Activated T-helper 1 cell treated with anti-CD3 and anti-CD28 coated beads, Interleukin-12 subunit alpha, Interleukin-12 subunit beta, Interleukin-2, Interleukin-4 antibody, amounts not matched to agents 30 ng/mL and 10 ng/mL and 1 ng/mL, durations not matched to agents 14 hours and 24 hours and 36 hours (primary cell): Measurements from ENCODE around the gene ZNF467. TPM values are rescaled to one million over a fixed set of nuclear protein-coding genes. Genes with fewer than 3 reads are reported as not detected.

Source experiments
- DNase-seq: peaks from one replicate; pipeline ENCODE4 v3.0.0; 2021; ENCODE audit warnings: low spot score
- H3K27ac Mint-ChIP-seq: one replicate; pipeline ENCODE4 v1.8.0; 2021; ENCODE audit warnings: mild to moderate bottlenecking, mixed read lengths
- H3K27me3 Mint-ChIP-seq: one replicate; pipeline ENCODE4 v1.8.0; 2022; ENCODE audit warnings: mild to moderate bottlenecking, moderate library complexity, mixed read lengths; ENCODE audit not compliant: insufficient read depth
- H3K36me3 Mint-ChIP-seq: one replicate; pipeline ENCODE4 v1.8.0; 2021; ENCODE audit warnings: low read depth, mixed read lengths
- H3K4me1 Mint-ChIP-seq: one replicate; pipeline ENCODE4 v1.8.0; 2021; ENCODE audit warnings: low read depth, mixed read lengths
- H3K4me3 Mint-ChIP-seq: one replicate; pipeline ENCODE4 v1.8.0; 2021; ENCODE audit warnings: mild to moderate bottlenecking, moderate library complexity, mixed read lengths
- H3K9me3 Mint-ChIP-seq: one replicate; pipeline ENCODE4 v1.8.0; 2021; ENCODE audit warnings: mixed read lengths
- intact Hi-C: fragments of 100-400 bp; cut with micrococcal nuclease; formaldehyde crosslinking; loops from one replicate; pipeline ENCODE4 v1.15.1; 2024
- total RNA-seq: library from RNA; stranded (reverse); gene quantifications from 2 replicates; pipeline ENCODE4 v1.2.3, GENCODE V29; 2022

ZNF467 gene
- total RNA-seq, 1 donor from 2014 or later, result 0.10 TPM

DNA sequence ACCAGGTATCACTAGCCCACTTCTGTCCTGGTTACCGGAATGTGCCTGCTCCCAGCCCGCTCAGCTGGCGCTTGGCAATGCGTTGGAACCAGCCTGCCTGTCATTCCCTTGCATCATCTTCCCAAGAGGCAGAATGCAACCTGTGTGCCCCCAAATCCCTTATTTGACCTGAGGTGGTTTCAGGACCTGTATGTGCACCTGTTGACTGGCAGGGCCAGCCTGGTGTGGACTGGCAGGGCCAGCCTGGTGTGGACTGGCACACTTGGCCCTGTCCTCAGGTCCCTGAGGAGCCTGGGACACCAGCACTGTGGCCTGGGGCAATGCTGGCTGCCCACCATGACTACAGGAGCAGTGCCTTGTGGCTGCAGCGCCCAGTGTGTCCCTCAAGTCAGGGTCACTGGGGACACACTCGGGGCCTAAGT lies 38.2 kb downstream of the ZNF467 start:
- no peak for DNase-seq
- peaks cover 13% of the 10 kb centered on the region for H3K27me3 Mint-ChIP-seq
- no peak overlapping the region for H3K4me3 Mint-ChIP-seq
- no peak overlapping the region for H3K27ac Mint-ChIP-seq
- H3K4me1 Mint-ChIP-seq, result no peaks in the 10 kb centered on the region
- no peaks in the 10 kb centered on the region for H3K9me3 Mint-ChIP-seq
- no peaks in the 10 kb centered on the region for H3K36me3 Mint-ChIP-seq
- intact Hi-C loops, result no loop called here

DNA sequence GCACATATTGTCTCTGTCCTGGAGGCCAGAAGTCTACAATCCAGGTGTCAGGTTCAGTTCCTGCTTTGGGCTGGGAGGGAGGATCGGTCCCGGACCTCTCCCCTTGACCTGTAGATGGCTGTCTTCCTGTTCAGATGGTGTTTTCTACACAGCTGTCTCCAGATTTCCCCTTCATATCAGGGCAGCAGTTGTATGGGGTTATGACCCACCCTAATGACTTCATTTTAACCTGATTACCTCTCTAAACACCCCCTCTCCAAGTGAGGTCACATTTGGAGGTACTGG lies 38.7 kb downstream of the ZNF467 start:
- Mint-ChIP-seq H3K4me1 (no peaks in the 10 kb centered on the region), H3K4me3 (no peak overlapping the region), H3K9me3 (no peaks in the 10 kb centered on the region), H3K27me3 (peaks cover 13% of the 10 kb centered on the region), H3K27ac (no peak overlapping the region), H3K36me3 (no peaks in the 10 kb centered on the region)
- intact Hi-C loops, result no loop called here
- no peak for DNase-seq

DNA sequence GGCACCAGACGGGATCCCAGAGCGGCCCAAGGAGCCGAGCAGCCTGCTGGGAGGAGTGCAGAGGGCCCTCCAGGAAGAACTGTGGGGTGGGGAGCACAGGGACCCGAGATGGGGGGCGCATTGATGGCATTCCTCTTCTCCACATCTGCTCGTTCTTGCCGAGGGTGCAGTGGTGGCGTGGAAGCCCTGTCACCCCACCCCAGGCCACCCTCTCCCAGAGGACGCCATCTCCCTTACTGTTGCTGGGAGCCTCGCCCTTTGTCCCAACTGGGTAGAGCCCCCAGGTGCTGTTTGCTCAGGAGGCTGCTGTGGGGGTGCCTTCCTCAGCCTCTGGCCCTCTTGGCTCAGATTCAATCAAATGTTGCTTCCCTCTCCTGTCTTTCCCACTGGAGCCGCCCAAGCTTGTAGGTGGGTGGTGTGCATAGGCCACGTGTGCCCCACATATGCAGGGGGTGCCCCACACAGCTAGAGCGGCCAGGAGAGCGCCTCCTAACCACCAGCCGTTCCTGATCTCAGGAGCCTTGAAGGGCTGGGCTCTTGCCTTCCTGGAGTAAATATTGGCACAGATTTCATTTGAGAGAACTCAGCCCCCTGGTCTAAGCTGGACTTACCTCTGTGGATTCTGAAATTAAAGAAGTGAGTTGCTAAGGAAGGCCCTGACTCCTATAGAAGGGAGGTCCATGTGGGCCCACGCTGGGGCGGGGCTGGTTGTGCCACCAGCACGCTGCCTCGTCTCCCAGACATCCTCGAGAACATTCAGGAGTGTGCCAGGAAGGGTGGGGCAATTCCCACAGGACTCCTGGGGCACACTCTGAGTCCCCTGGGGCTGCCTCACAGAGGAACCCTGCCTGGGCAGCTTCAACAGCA lies 39.2 kb downstream of the ZNF467 start:
- peaks cover 13% of the 10 kb centered on the region for H3K27me3 Mint-ChIP-seq
- H3K36me3 Mint-ChIP-seq, result no peaks in the 10 kb centered on the region
- intact Hi-C loops, result no loop called here
- H3K4me1 Mint-ChIP-seq, result no peaks in the 10 kb centered on the region
- no peak for DNase-seq
- no peaks in the 10 kb centered on the region for H3K9me3 Mint-ChIP-seq
- H3K4me3 Mint-ChIP-seq, result no peak overlapping the region
- H3K27ac Mint-ChIP-seq, result no peak overlapping the region

DNA sequence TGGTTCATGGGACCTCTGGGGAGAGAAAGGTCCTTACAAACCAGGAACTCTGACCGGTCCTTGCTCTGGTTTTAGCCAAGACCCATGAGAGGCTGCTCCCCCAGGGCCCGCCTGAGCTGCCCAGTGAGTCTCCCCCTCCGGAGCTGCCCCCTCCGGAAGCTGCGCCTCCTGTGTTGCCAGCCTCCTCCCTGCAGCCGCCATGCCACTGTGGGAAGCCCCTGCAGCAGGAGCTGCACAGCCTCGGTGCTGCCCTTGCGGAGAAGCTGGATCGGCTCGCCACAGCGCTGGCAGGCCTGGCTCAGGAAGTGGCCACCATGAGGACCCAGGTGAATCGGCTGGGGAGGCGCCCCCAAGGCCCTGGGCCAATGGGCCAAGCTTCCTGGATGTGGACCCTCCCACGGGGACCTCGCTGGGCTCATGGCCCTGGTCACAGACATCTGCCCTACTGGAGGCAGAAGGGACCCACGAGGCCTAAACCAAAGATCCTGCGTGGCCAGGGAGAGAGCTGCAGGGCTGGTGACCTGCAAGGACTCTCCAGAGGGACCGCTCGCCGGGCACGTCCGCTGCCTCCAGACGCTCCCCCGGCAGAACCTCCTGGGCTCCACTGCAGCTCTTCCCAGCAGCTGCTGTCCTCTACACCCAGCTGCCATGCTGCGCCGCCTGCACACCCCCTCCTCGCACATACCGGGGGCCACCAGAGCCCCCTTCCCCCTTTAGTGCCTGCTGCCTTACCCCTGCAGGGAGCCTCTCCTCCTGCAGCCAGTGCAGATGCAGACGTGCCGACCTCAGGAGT lies 40.1 kb downstream of the ZNF467 start:
- no peak for DNase-seq
- H3K27me3 Mint-ChIP-seq, result peaks cover 6% of the 10 kb centered on the region
- no peaks in the 10 kb centered on the region for H3K9me3 Mint-ChIP-seq
- H3K4me1 Mint-ChIP-seq, result no peaks in the 10 kb centered on the region
- H3K36me3 Mint-ChIP-seq, result no peaks in the 10 kb centered on the region
- intact Hi-C loops, result no loop called here
- no peak overlapping the region for H3K27ac Mint-ChIP-seq
- H3K4me3 Mint-ChIP-seq, result no peak overlapping the region

DNA sequence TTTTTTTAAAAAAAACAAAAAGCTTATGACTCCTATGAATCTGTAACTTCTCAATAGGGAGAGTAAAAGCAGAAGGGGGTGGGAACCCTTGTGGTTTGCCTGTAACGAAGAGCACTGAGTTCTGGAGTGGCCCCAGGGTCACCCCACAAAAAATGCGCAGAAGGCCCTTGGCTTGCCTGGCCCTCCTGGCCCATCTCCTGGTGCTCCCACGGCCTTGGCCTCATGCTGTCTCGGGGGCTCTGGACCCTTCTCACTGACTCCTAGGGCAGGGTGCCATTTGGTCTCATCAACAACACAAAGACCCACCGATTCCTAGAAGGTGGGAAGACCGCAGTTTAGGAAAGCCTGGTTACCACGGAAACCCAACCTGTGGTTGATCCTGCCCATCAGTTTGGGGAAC lies 40.8 kb downstream of the ZNF467 start:
- H3K4me3 Mint-ChIP-seq, result no peak overlapping the region
- DNase-seq, result no peak
- no peaks in the 10 kb centered on the region for H3K4me1 Mint-ChIP-seq
- H3K9me3 Mint-ChIP-seq, result no peaks in the 10 kb centered on the region
- intact Hi-C loops, result no loop called here
- no peaks in the 10 kb centered on the region for H3K36me3 Mint-ChIP-seq
- peaks cover 3% of the 10 kb centered on the region for H3K27me3 Mint-ChIP-seq
- no peak overlapping the region for H3K27ac Mint-ChIP-seq

DNA sequence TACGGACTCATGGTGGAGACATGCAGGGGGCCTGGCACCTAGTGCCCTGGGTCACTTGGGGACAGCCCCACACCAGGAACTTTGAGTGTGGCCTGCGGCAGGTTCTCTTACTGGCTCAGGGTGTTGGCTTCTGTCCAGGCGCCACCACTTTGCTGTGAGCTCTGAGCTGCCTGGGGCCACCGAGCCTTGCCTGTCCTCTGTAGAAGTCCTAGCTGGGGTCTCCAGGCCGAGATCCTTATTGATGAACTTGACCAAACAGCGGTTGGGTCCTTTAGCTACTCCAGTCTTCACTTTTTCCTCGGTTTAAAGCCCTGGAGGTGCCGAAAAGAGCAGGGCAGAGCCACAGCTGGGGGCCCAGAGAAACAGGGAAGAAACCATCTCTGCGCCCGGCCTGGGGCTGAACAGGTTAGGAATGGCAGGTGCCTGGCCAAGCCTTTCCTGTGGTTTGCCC lies 41.3 kb downstream of the ZNF467 start:
- no peak for DNase-seq
- no peaks in the 10 kb centered on the region for H3K36me3 Mint-ChIP-seq
- intact Hi-C loops, result no loop called here
- H3K4me3 Mint-ChIP-seq, result no peak overlapping the region
- peaks cover 2% of the 10 kb centered on the region for H3K27me3 Mint-ChIP-seq
- H3K27ac Mint-ChIP-seq, result no peak overlapping the region
- H3K9me3 Mint-ChIP-seq, result no peaks in the 10 kb centered on the region
- H3K4me1 Mint-ChIP-seq, result no peaks in the 10 kb centered on the region

DNA sequence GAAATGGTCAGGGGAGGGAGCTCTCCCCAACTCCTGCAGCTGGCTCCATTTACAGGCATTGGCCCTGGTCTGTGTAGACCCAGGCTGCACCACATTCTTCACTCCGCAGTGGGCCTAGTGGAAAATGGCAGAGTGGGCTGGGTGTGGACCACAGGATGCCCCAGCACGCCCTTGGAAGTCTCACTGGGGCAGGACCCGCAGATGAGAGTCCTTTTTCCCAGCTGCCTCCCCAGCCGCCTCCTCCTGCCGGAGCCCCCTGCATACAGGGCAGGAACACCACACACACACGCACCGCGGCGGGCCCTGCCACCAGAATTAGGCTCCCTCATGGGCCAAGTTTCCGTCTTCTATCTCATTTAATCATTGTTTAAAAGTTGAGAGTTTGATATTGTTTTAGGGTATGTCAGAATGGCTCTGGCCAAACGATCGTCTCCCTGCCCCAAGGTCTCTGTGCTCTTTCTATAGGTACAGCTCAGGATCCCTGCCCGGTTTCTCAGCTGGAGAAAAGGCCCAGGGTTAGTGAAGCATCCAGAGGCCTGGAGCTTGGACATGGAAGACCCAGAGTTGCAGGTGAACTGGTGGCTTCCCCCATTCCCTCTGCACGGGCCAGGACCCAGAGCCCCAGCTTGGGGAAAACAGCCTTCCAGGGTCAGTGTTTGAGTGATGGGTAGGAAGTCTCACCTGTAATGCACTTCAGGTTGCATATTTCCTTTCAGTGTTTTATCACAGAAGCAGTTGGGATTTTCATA lies 42.0 kb downstream of the ZNF467 start:
- intact Hi-C loops, result no loop called here
- Mint-ChIP-seq H3K9me3 (no peaks in the 10 kb centered on the region), H3K4me1 (no peaks in the 10 kb centered on the region), H3K27ac (no peak overlapping the region), H3K4me3 (no peak overlapping the region), H3K36me3 (no peaks in the 10 kb centered on the region), H3K27me3 (no peaks in the 10 kb centered on the region)
- DNase-seq, result no peak

DNA sequence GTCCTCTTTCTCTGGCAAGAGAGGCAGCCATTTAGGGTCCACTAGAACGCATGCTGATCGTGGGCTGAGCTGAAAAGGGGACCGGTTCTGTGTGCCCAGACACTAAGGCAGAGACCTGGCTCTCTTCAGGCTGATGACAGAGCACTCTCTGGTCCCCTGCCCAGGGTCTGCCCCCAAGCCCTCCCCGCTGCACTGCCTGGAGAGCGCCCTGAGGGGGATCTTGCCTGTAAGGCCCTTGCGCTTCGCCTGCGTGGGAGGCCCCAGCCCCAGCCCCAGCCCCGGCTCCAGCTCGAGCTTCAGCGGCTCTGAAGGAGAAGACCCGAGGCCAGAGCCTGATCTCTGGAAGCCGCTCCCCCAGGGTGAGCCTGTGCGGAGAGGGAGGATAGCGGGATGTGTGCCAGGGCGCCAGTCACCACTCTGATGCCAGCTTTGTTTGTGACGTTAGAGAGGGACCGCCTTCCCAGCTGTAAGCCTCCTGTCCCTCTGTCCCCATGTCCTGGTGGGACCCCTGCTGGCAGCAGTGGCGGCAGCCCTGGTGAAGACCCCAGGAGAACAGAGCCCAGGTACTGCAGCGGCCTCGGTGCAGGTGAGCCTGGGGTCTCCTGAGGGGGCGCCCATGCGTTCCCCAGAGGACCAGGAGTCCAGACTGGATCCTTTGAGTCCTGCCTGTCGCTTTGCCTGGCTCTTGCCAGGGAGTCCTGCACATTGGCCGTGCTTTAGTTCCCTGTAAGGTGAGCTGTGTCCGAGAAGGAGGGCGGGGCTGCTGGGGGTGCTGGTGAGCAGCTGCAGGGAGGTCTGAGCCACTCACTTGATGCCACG lies 43.2 kb downstream of the ZNF467 start:
- Mint-ChIP-seq H3K36me3 (no peaks in the 10 kb centered on the region), H3K9me3 (no peaks in the 10 kb centered on the region), H3K27me3 (no peaks in the 10 kb centered on the region), H3K4me3 (no peak overlapping the region), H3K27ac (no peak overlapping the region), H3K4me1 (no peaks in the 10 kb centered on the region)
- intact Hi-C loops, result no loop called here
- DNase-seq, result no peak

DNA sequence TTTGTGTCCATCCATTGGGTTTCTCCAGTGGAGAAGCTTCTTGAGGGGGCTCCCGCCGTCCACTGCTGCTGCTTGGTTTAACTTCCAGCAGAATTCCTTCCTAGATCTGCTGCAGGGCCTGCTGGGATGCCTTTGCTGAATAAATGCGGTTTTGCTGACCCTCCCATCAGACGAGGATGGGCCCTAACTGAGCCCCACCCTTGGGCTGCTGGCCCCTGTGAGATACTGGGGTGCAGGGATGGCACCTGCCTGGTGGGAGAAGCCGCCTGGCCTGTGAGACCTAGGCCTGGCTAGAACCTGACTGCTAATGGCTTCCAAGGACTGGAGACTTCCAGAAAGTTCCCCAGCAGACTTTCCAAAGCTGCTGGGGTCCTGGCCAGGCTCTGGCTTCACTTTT lies 43.8 kb downstream of the ZNF467 start:
- Mint-ChIP-seq H3K9me3 (no peaks in the 10 kb centered on the region), H3K27me3 (no peaks in the 10 kb centered on the region), H3K4me3 (no peak overlapping the region), H3K36me3 (no peaks in the 10 kb centered on the region), H3K4me1 (no peaks in the 10 kb centered on the region), H3K27ac (no peak overlapping the region)
- intact Hi-C loops, result no loop called here
- DNase-seq, result no peak

DNA sequence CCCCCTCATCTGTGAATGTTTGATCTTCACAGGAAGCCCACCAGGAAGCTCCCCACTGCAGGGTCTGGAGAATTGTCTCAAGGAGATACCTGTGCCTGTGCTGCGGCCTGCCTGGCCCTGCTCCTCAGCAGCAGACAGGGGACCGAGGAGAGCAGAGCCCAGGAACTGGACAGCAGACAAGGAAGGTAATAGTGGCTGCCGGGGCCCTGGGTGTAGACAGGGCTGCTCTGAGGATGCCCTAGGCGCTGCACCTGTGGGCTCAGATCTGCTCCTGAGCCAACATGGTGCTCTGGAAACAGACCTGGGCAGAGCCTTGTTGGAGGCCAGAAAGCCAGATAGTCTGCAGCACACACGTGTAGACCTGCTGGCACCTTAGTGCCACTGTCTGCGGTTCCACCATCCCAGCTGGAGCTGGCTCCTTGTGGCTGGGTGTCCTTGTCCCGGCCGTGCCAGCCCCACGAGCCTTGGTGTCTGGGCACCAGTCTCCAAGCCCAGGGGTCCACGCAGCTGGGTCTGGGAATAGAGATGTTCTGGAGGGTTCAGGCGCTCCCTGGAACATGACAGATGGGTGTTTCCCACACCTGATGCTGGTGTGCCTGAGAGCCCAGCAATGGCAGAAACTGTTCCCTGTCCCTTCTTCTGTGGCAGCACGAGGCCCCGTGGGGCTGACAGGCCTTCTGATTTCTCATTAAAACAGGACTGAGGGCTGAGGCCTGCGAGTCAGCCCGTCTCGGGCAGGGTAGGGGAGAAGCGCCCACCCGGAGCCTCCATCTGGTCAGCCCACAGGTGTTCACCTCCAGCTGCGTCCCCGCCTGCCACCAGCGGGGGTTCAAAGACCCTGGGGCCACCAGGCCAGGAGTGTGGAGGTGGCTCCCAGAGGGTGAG lies 44.7 kb downstream of the ZNF467 start:
- H3K36me3 Mint-ChIP-seq, result no peaks in the 10 kb centered on the region
- H3K27me3 Mint-ChIP-seq, result no peaks in the 10 kb centered on the region
- no peak for DNase-seq
- intact Hi-C loops, result no loop called here
- no peaks in the 10 kb centered on the region for H3K4me1 Mint-ChIP-seq
- no peaks in the 10 kb centered on the region for H3K9me3 Mint-ChIP-seq
- H3K27ac Mint-ChIP-seq, result no peak overlapping the region
- H3K4me3 Mint-ChIP-seq, result no peak overlapping the region

DNA sequence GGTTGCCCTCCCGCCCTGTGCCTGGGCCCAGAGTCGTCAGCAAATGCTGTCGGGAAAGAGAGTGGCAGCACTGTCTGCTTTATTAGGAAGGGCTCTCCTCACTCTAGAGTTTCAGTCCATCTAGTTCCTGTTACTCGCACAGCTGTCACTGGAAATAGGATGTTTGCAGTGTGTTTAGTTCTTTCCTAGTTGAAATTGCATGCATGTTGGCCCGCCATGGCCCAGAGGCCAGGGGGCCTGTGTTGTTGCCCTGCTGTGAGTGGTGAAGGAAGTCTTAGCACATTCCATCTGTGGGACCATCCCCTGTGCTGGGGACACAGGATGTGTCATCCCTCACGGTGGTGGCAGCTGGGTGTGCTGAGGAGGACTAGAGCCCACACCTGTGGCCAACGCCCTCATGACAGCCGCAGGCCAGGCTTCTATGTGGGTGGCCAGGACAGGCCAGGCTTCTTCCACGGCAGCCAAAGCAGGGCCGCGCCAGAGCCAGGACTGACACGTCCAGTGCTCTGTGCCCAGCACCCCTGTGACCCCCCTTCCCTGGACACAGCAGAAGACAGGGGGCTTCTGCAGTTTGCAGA lies 45.4 kb downstream of the ZNF467 start:
- H3K27ac Mint-ChIP-seq, result no peak overlapping the region

More for the DNA sequence above, 45.4 kb downstream of the ZNF467 start:
- Mint-ChIP-seq H3K27me3 (no peaks in the 10 kb centered on the region), H3K4me3 (no peak overlapping the region), H3K9me3 (no peaks in the 10 kb centered on the region), H3K36me3 (no peaks in the 10 kb centered on the region), H3K4me1 (no peaks in the 10 kb centered on the region)
- DNase-seq, result no peak
- intact Hi-C loops, result no loop called here
